ENCODE results near the gene DOK3.
A peak's percentile ranks its signal among the peaks of the same experiment; 100 is the strongest.

Gene DOK3

GRCh38 chr5:177496727-177497291, 12.8 kb downstream of the DOK3 start:
- Histone ChIP-seq H3K4me1 (ENCODE audit: control insufficient read depth, insufficient read depth, low read length, poor library complexity, severe bottlenecking) (peaks cover 60% of the 10 kb centered on the region), H3K27ac (ENCODE audit: low read depth, low read length, severe bottlenecking) (peak overlapping the region; percentile 92), H3K9me3 (ENCODE audit: control insufficient read depth, low read length) (no peaks in the 10 kb centered on the region), H3K36me3 (ENCODE audit: control insufficient read depth, insufficient read depth, low read length) (peaks cover 35% of the 10 kb centered on the region), H3K4me3 (ENCODE audit: extremely low read depth, insufficient read depth, low read length, poor library complexity, severe bottlenecking) (peak overlapping the region; percentile 75)
- WGBS, 2 experiments (ENCODE audit: insufficient coverage in 2 of 2), result 0 to 1% methylated on average over 14 of the region's 29 CpGs

- 6 to 7% methylated on average over 8 to 10 of the region's 12 CpGs for WGBS, 2 experiments (ENCODE audit: insufficient coverage in 2 of 2)
- Histone ChIP-seq H3K4me1 (ENCODE audit: control insufficient read depth, insufficient read depth, low read length, poor library complexity, severe bottlenecking) (peaks cover 60% of the 10 kb centered on the region), H3K4me3 (ENCODE audit: extremely low read depth, insufficient read depth, low read length, poor library complexity, severe bottlenecking) (peak overlapping the region; percentile 75), H3K36me3 (ENCODE audit: control insufficient read depth, insufficient read depth, low read length) (peaks cover 36% of the 10 kb centered on the region), H3K9me3 (ENCODE audit: control insufficient read depth, low read length) (no peaks in the 10 kb centered on the region), H3K27ac (ENCODE audit: low read depth, low read length, severe bottlenecking) (peak overlapping the region; percentile 92)
Measured at GRCh38 chr5:177496070-177496726, 13.4 kb downstream of the DOK3 start.

GRCh38 chr5:177495243-177496060, 14.2 kb downstream of the DOK3 start:
- peaks cover 44% of the 10 kb centered on the region for H3K36me3 ChIP-seq (ENCODE audit: control insufficient read depth, insufficient read depth, low read length)
- 38 to 41% methylated on average over 12 of the region's 14 CpGs for WGBS, 2 experiments (ENCODE audit: insufficient coverage in 2 of 2)
- peaks cover 59% of the 10 kb centered on the region for H3K4me1 ChIP-seq (ENCODE audit: control insufficient read depth, insufficient read depth, low read length, poor library complexity, severe bottlenecking)
- H3K4me3 ChIP-seq (ENCODE audit: extremely low read depth, insufficient read depth, low read length, poor library complexity, severe bottlenecking), result peak overlapping the region; percentile 75
- H3K27ac ChIP-seq (ENCODE audit: low read depth, low read length, severe bottlenecking), result peak overlapping the region; percentile 92
- no peaks in the 10 kb centered on the region for H3K9me3 ChIP-seq (ENCODE audit: control insufficient read depth, low read length)

GRCh38 chr5:177494346-177495195, 15.1 kb downstream of the DOK3 start:
- no peaks in the 10 kb centered on the region for H3K9me3 ChIP-seq (ENCODE audit: control insufficient read depth, low read length)
- peaks cover 54% of the 10 kb centered on the region for H3K4me1 ChIP-seq (ENCODE audit: control insufficient read depth, insufficient read depth, low read length, poor library complexity, severe bottlenecking)
- peak overlapping the region; percentile 92 for H3K27ac ChIP-seq (ENCODE audit: low read depth, low read length, severe bottlenecking)
- H3K36me3 ChIP-seq (ENCODE audit: control insufficient read depth, insufficient read depth, low read length), result peaks cover 52% of the 10 kb centered on the region
- peak overlapping the region; percentile 75 for H3K4me3 ChIP-seq (ENCODE audit: extremely low read depth, insufficient read depth, low read length, poor library complexity, severe bottlenecking)
- 41 to 57% methylated on average over 5 to 7 of the region's 11 CpGs for WGBS, 2 experiments (ENCODE audit: insufficient coverage in 2 of 2)

- 94 to 100% methylated on average over 5 of the region's 5 CpGs for WGBS, 2 experiments (ENCODE audit: insufficient coverage in 2 of 2)
- no peaks in the 10 kb centered on the region for H3K9me3 ChIP-seq (ENCODE audit: control insufficient read depth, low read length)
- H3K4me1 ChIP-seq (ENCODE audit: control insufficient read depth, insufficient read depth, low read length, poor library complexity, severe bottlenecking), result peaks cover 52% of the 10 kb centered on the region
- H3K4me3 ChIP-seq (ENCODE audit: extremely low read depth, insufficient read depth, low read length, poor library complexity, severe bottlenecking), result no peak overlapping the region
- H3K36me3 ChIP-seq (ENCODE audit: control insufficient read depth, insufficient read depth, low read length), result peaks cover 59% of the 10 kb centered on the region
- peak overlapping the region; percentile 92 for H3K27ac ChIP-seq (ENCODE audit: low read depth, low read length, severe bottlenecking)
Measured at GRCh38 chr5:177493795-177494345, 15.8 kb downstream of the DOK3 start.

GRCh38 chr5:177492841-177493240, 16.8 kb downstream of the DOK3 start:
- Histone ChIP-seq H3K36me3 (ENCODE audit: control insufficient read depth, insufficient read depth, low read length) (peaks cover 70% of the 10 kb centered on the region), H3K27ac (ENCODE audit: low read depth, low read length, severe bottlenecking) (no peak overlapping the region)

GRCh38 chr5:177491983-177492746, 17.5 kb downstream of the DOK3 start:
- Histone ChIP-seq H3K9me3 (ENCODE audit: control insufficient read depth, low read length) (no peaks in the 10 kb centered on the region), H3K4me3 (ENCODE audit: extremely low read depth, insufficient read depth, low read length, poor library complexity, severe bottlenecking) (no peak overlapping the region), H3K4me1 (ENCODE audit: control insufficient read depth, insufficient read depth, low read length, poor library complexity, severe bottlenecking) (peaks cover 46% of the 10 kb centered on the region), H3K27ac (ENCODE audit: low read depth, low read length, severe bottlenecking) (no peak overlapping the region), H3K36me3 (ENCODE audit: control insufficient read depth, insufficient read depth, low read length) (peaks cover 76% of the 10 kb centered on the region)
- 95 to 96% methylated on average over 36 to 51 of the region's 54 CpGs for WGBS, 2 experiments (ENCODE audit: insufficient coverage in 2 of 2)

More at GRCh38 chr5:177492841-177493240, 16.8 kb downstream of the DOK3 start:
- Histone ChIP-seq H3K4me1 (ENCODE audit: control insufficient read depth, insufficient read depth, low read length, poor library complexity, severe bottlenecking) (peaks cover 46% of the 10 kb centered on the region), H3K9me3 (ENCODE audit: control insufficient read depth, low read length) (no peaks in the 10 kb centered on the region), H3K4me3 (ENCODE audit: extremely low read depth, insufficient read depth, low read length, poor library complexity, severe bottlenecking) (no peak overlapping the region)
- 86 to 95% methylated on average over 6 to 7 of the region's 7 CpGs for WGBS, 2 experiments (ENCODE audit: insufficient coverage in 2 of 2)

GRCh38 chr5:177491429-177491945, 18.1 kb downstream of the DOK3 start:
- WGBS, 2 experiments (ENCODE audit: insufficient coverage in 2 of 2), result 23 to 33% methylated on average over 11 to 28 of the region's 43 CpGs
- Histone ChIP-seq H3K27ac (ENCODE audit: low read depth, low read length, severe bottlenecking) (no peak overlapping the region), H3K9me3 (ENCODE audit: control insufficient read depth, low read length) (no peaks in the 10 kb centered on the region), H3K4me1 (ENCODE audit: control insufficient read depth, insufficient read depth, low read length, poor library complexity, severe bottlenecking) (peaks cover 46% of the 10 kb centered on the region), H3K4me3 (ENCODE audit: extremely low read depth, insufficient read depth, low read length, poor library complexity, severe bottlenecking) (no peak overlapping the region), H3K36me3 (ENCODE audit: control insufficient read depth, insufficient read depth, low read length) (peaks cover 80% of the 10 kb centered on the region)

GRCh38 chr5:177490992-177491391, 18.6 kb downstream of the DOK3 start:
- no peaks in the 10 kb centered on the region for H3K9me3 ChIP-seq (ENCODE audit: control insufficient read depth, low read length)
- H3K4me3 ChIP-seq (ENCODE audit: extremely low read depth, insufficient read depth, low read length, poor library complexity, severe bottlenecking), result no peak overlapping the region
- no peak overlapping the region for H3K27ac ChIP-seq (ENCODE audit: low read depth, low read length, severe bottlenecking)
- H3K4me1 ChIP-seq (ENCODE audit: control insufficient read depth, insufficient read depth, low read length, poor library complexity, severe bottlenecking), result peaks cover 46% of the 10 kb centered on the region
- H3K36me3 ChIP-seq (ENCODE audit: control insufficient read depth, insufficient read depth, low read length), result peaks cover 82% of the 10 kb centered on the region
- WGBS, 2 experiments (ENCODE audit: insufficient coverage in 2 of 2), result 88 to 98% methylated on average over 5 to 16 of the region's 16 CpGs
